HG03439 (cell line): ENCODE results near the gene ABCA8.

Experiments
- ATAC-seq: cut with Tn5 transposase; IDR thresholded peaks from one replicate; pipeline ENCODE4 v1.9.1; 2021; ENCODE audit warnings: mild to moderate bottlenecking, moderate library complexity; ENCODE audit not compliant: unreplicated experiment

ABCA8 gene

DNA sequence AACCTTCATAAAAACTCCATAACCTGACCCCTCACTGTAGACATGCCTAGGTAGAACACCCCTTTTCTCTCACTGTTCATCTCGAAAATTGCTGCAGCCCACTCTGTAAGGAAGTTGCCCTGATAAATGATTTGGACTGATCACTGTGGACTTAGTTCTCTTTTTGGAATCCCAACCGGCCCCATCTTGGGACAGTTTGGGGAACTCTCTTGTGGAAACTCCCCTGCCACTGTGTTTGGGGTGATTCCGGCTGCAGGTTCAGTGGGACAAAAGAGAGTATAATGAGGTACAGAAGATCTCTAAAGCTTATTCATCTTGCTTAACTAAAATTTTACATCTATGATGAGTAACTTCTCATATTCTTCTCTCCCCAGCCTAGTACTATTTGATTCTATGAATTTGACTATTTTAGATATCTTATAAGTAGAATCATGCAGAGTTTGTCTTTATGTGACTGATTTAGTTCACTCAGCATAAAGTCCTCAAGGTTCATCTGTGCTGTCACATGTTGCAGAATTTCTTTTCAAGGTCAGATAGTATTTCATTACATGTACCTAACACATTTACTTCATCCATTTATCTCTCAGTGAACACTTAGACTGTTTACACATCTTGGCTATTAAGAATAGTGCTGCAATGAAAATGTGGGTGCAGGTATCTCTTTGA, 84.9 kb downstream of the ABCA8 start:
- ATAC-seq: no peak

DNA sequence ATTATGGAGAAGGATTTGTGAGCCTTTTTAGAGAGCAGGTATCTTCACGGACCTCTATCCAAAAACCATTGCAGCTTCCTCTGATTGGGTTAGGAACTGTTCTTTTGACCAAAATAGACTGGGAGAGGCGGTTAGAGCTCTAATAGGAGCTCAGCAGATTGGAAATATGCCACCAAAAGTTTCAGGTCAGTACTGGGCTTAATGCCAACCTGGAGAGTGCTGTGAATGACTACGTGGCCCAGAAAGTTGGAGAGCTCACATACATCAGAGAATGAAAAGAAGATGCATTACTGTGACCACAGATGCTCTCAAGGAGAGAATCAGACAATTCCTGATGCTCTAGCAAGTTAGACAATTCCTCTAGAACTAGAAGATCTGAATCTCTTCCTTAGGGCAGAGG, 86.5 kb downstream of the ABCA8 start:
- no peak for ATAC-seq

DNA sequence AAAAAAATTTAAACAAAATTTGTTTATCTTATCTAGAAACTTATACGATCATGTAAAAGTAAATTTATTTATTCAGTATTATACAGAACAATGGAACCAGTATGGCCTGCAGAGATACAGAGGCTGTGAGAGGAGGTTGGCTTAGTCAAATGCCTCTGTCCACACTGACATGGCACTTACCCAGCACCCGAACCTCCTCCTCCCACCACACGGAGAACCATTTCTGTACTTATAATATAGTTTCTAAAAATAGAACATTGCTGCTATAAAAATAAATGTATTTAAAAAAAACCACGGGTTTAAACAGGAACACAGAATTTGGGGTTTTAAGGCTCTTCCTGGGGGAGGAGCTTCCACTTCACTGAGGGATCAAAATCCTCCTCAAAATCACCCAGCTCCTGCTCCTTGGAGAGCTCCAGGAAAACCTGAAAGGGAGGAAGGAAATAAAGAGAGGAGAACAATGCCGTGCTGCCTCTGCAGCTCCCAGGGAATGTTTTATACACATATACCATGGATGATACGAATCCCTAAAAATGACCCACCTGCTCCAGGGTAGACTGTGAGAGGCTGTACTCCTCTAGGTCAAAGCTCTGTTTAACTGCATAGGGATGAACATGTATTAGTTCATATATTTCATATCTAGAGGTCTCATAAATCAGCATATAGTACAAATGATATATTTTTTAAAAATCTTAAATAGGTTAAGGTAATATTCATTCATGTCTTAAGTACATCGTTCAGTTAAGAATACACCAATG, 87.3 kb downstream of the ABCA8 start:
- ATAC-seq: no peak

DNA sequence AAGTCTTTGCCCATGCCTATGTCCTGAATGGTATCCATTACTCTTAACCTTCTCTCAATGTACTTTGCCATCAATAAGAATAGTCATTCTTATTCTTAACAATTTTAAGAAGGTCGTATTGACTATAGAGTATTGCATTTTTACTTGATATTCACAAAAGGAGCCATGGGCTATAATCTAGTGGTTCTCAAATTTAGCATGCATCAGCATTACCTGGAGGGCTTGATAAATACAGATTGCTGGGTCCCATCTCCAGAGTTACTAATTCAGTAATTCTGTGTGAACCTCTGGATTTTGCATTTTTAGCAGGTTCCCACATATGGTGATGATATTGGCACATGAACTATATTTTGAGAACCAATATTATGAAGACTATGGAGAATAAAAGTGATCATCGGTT, 89.6 kb downstream of the ABCA8 start:
- no peak for ATAC-seq

DNA sequence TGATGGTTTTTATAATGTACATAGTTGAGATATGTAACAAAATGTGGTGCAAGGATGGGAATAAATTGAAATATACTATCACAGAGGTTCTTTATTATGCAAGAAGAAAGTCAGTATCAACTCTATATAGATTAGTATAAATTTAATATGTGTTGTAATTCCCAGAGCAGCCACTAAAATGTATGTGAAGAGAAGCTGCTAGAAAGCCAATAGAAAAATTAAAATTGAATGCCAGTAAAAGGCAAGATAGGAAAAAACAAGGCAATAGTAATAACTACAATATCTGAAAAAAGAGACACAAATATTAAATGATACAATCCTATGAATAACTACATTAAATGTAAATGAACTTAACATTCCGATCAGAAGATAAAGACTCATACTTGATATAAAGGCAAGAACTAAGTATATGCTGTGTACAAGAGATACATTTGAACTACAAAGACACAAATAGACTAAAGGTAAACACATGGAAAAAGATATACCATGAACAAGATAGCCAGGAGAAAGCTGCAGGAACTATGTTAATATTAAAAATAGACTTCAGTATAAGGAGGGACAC, 92.0 kb downstream of the ABCA8 start:
- ATAC-seq: no peak

DNA sequence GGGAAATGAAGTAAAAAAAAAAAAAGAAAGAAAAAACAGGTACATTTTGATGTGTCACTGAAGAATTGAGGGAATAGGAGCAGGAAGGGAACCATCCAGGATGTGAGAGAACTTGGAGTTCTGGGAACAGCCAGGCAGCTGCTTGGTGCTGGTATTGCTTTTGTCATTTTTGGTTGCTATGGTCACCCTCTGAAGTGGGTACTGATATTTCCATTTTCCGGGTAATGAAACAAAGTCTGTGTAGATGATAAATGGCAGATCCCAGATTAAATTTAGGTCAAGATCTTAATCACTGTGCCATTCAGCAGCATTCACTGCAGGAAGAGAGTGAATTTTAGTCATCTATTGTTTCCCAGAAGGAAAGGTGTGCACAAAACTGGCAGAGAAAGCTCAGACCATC, 93.6 kb downstream of the ABCA8 start:
- ATAC-seq: no peak

DNA sequence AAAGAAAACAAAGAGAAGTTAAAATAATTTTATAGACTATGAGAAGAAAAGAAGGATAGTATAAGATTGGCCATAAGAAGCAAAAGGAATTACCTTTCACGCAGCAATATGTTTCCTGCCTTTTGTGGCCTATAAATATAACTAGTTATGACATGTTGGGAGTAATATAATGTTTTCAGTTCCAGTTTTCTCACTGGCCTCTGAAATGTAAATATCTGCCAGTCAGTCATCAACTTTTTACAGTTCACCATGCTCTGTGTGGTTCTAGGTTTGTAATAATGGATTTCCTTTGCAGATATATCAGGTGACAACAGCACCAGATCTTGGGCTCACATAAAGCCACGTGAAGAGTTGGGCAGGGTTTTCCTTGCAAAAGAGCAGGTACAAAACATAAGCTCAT, 94.3 kb downstream of the ABCA8 start:
- no peak for ATAC-seq

DNA sequence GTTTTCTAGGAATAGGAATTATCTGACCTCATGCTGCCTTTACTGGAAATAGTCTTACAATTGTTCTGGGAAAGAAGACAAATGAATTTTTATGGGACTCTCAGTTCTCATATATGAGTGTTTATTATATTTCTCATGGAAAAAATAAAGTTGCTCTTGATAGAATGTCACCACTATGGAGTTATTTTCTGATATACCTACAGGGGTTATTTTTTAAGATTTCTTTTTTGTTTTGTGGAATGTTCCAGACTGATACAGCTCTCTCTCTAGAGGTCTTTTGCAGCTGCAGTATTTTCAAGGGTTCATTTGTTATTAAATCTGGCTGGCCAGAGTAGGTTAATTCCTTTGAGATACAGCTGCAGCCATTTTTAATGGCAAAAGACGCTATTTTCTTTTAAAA, 100.7 kb downstream of the ABCA8 start:
- no peak for ATAC-seq

DNA sequence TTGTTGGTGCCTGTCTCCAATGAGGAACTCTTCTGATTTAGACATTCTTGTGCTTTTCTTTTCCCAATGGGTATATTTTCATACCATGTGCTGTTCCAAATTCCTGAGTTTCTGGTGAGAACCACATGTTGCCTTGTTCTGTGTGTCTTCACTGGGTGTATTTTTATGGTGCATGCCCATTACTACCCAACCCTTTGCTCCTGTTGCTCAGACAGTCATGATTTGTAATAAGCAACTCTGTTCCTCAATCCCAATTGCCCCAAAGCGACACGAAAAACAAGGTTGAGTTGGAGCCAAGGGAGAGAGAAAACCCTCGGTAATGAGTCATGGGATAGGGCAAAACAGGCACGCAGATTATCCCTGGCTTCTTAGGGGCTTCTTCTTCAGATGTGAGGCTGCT, 101.8 kb downstream of the ABCA8 start:
- ATAC-seq: no peak

DNA sequence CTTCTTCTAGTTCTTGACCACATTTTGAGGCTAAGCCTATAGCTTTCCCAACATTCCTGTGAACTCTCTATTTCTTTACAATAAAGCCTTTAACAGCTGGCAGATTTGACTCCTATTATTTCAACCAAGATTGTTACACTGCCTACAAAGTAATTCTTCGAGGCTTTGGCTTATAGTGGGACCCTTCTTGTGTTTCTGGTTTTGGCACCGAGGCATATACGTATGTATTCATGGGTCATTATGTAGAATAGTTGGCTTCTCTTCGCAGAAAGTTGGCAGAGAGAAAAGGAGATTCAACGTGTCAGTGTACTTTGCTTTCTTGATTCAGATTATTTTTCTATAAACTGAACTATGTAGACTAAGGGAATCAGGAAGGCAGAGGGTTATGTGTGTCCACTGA, 102.2 kb downstream of the ABCA8 start:
- ATAC-seq: no peak

DNA sequence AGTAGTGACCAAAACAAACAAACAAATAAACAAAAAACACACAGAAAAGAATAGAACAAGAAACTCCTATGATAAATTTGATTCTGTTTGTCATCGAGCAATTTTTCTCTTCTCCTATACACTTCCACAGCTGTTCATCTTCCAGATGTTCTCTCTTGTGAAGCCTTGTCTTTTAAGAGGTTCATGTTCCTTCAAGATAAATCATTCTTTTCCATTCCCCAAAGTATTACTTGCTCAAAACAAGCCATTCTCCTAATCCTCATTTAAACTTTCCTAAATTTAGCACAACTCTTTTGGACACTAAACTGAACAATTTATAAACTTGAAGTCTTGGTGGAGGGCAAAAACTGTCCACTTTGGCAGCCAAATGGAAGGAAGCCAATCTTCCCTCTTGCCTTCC, 103.3 kb downstream of the ABCA8 start:
- no peak for ATAC-seq

DNA sequence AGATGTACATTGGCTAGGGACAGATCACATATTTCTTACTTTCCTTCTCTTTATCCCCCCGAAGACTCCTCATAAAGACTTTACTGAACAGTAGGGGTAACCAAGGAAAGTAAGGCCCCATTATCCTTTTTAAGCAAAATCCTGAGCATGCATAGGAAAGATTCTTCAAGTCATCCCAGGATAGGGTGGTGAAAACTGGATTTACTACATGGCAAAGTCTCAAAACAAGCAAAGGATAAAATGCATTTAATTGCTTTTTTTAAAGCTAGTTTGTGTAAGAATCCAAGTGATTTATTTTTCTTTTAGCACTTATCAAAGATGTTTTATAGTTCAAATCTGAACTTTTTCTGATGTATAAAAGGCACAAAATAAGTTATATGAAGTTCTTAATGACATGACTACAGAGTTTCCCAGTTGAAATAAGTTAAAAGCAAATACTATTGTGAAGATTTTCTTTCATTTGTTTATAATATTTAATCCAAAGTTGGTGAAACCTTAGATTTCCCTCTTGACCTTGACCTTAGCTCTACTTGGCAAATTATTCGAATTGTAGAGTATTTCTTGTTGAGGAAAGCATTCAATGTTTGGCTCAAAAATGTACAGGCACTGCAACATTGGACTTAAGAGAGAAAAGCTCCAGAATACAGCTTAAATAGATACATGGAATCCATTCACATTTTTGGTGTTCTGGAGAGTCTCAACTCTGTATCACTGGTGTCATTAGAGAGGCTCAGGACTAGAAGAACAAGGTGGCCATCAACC, 104.3 kb downstream of the ABCA8 start:
- ATAC-seq: no peak

DNA sequence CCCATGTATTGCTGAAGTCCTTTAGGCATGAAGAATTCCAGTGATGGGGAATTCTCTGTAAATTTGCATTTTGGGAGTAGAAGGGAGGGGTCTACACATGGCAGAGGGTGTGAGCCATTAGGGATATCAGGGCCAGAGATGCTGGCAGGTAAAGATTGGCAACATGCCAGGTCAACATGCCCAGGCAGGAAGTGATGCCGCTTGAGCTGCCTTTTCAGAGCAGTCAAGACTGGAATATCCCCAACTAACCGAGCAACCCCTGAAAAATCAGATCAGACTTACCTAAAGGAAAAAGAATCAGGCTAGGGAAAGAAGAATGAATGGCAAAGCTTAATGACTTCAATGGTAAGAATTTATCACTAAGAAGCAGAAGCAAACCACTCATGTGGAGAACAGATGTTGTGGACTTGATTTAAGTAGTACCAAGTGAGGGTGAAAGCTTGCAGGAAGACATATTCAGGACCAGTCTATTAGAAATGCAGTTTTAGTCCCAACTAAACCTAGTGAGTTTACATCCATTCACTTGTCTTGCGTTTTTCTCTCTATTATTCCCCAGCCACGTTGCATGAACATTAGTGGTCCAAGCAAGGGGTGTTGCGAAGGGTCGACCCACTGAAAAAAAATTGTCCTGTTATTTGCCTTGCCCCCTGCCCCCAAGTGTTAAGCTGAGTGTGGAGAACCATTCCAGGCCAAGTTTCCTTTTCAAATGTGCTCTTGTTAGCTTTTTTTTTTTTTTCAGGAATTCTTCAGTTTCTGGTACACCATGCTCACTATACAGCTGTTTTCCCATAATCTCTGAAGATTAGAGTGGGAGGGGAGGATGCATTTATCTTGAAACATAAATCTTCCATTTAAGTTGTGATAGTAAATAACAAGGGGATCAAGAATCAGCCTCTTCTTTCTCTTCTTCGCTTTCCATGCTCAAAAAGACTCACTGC, 105.2 kb downstream of the ABCA8 start:
- no peak for ATAC-seq

DNA sequence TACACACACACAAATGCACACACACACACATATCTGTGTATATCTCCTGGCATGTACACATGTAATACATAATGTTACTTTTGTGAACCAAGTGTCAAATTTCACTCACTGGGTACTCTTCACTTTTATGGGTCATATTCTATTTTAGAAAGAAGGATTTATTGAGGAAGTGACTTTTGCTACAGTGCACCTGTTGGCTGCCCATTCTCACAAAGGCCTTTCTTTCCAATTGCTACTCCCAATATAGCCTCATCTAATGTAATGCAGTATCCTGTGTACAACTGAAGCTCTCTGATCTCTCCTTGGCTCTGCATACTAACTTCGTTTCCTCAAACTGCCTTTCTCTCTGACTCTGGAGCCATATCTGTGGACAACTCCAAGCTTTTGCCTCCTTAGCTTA, 107.5 kb downstream of the ABCA8 start:
- no peak for ATAC-seq

DNA sequence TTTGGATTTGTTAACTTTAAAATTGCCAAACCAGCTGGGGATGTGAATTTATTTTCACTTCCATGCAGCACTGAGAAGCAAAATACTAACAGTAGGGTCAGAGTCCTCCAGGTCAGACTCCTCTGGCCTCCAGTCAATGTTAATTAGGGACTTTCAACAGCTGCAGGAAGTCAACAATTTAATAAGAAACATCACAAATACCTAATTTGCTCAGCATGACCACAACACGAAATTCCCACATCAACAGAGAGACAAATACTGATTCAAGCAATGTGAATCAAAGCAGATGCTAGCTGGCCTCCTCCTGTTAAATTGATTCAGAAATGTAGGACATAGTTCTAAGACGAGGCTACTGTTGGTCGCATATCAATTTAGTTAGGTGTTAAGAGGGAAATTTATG, 111.7 kb downstream of the ABCA8 start:
- no peak for ATAC-seq

DNA sequence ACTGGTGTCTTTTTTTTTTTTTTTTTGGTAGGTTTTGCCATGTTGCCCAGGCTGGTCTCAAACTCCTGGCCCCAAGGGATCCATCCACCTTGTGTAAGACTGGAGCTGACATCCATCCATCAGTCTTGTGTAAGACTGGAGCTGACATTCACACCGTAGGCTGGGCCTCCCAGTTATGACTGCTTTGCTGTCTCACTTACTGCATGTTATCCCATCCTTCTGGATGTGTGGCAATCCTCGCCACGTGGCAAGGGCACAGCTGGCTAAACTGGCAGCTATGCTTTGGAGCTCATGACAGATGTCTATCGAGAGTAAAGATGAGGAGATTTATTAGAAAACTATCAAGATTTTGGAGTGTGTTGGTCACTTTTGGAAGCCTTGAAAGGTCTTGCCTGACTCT, 115.1 kb downstream of the ABCA8 start:
- no peak for ATAC-seq

DNA sequence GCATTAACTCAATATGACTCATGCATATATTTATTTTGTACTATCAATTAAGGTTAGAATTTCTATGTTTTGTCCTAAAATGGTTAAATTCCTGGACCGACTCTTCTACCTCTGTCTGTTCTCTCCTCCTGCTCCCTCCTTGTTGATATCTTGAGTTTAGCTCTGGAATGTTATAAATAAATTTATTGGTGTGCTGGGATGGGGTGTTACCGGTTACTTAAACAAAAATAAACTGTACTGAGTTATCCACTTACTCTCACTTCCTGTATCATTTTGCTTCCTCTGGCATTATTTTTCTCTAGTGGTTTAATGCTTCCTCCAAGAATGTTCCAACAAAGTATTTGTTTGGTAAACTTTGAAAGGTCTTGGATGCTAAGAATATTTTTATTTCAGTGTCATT, 120.1 kb downstream of the ABCA8 start:
- no peak for ATAC-seq

DNA sequence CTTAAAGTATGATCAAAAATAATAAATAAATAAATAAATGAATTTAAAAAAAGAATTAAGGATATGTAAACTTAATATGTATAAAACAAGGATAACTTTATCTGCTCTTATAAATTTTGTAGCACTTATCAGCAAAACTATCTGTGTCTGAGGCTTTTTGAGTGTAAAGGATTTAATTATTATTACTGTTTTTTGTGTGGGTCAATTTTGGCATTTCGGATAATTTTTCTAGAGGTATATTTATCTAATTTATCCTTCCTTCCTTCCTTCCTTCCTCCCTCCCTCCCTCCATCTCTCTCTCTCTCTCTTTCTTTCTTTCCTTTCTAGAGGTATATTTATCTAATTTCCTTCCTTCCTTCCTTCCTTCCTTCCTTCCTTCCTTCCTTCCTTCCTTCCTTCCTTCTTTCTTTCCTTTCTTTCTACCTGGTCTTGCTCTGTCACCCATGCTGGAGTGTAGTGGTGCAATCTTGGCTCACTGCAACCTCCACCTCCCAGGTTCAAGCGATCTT, 120.8 kb downstream of the ABCA8 start:
- no peak for ATAC-seq

DNA sequence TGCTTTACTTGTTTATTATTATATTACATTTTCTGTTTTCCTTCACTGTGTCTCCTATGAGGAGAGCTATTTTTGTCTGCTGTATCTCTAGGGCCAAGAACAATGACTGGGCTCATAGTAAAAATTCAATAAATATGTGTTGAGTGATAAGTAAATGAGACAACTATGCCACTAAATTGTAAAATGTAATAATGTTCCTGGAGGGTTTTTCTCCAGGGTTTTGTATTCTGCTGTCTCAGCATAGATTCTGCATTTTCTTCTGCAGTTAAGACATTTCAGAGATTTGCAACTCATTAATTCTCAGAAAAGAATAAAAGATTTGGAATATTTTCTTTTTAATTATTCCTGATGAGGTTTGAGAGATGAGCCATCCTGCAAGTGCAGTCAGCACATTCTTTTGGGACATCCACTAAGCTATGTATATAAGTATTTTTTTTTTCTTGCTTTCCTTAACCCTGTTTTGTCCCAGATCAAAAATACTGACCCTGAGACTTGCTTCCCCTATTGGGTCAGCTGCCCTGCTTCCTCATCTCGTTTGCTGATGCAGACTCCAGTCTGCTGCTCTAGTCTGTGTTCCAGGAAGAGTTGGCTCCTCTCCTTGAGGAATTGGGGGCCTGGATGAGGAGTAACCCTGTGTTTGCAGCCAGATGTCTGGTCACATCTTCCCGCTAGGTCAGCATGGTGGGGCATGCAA, 122.9 kb downstream of the ABCA8 start:
- ATAC-seq: no peak

DNA sequence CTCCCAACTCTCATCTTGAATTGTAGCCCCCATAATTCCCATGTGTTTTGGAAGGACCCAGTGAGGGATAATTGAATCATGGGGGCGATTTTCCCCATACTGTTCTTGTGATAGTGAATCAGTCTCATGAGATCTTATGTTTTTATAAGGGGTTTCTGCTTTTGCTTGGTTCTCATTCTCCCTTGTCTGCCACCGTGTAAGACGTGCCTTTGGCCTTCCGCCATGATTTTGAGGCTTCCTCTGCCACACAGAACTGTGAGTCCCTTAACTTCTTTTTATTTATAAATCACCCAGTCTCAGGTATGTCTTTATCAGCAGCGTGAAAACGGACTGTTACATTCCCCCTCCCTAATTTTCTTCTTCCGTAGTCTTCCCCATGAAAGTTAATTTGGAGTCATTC, 124.0 kb downstream of the ABCA8 start:
- no peak for ATAC-seq
